ENCODE data around the gene TFCP2L1.

Gene TFCP2L1

GRCh38 chr2:121207494-121207893 is 77.5 kb downstream of the TFCP2L1 start:
- no peak overlapping the region for H3K4me3 ChIP-seq (replicated peaks in 1 of 2; ENCODE audit: low read depth in 2 of 2, low read length in 2 of 2)
- DNase-seq (ENCODE audit: low read depth in 2 of 2): no peak
- TF ChIP-seq CTCF (IDR thresholded peaks at IDR 0.05; ENCODE audit: low read depth, low read length): no peak

- no peak overlapping the region for H3K4me3 ChIP-seq (replicated peaks in 1 of 2; ENCODE audit: low read depth in 2 of 2, low read length in 2 of 2)
- DNase-seq (ENCODE audit: low read depth in 2 of 2): no peak
- no peak for TF ChIP-seq CTCF (IDR thresholded peaks at IDR 0.05; ENCODE audit: low read depth, low read length)
Measured at GRCh38 chr2:121205321-121205942, 79.6 kb downstream of the TFCP2L1 start.

- no peak for DNase-seq (ENCODE audit: low read depth in 2 of 2)
- TF ChIP-seq CTCF (IDR thresholded peaks at IDR 0.05; ENCODE audit: low read depth, low read length): no peak
- no peak overlapping the region for H3K4me3 ChIP-seq (replicated peaks in 1 of 2; ENCODE audit: low read depth in 2 of 2, low read length in 2 of 2)
Measured at GRCh38 chr2:121203591-121204249, 81.3 kb downstream of the TFCP2L1 start.

- TF ChIP-seq CTCF (IDR thresholded peaks at IDR 0.05; ENCODE audit: low read depth, low read length): no peak
- no peak overlapping the region for H3K4me3 ChIP-seq (replicated peaks in 1 of 2; ENCODE audit: low read depth in 2 of 2, low read length in 2 of 2)
- DNase-seq (ENCODE audit: low read depth in 2 of 2): no peak
Measured at GRCh38 chr2:121202541-121203310, 82.3 kb downstream of the TFCP2L1 start.

- no peak overlapping the region for H3K4me3 ChIP-seq (replicated peaks in 1 of 2; ENCODE audit: low read depth in 2 of 2, low read length in 2 of 2)
- DNase-seq (ENCODE audit: low read depth in 2 of 2): no peak
- TF ChIP-seq CTCF (IDR thresholded peaks at IDR 0.05; ENCODE audit: low read depth, low read length): no peak
Measured at GRCh38 chr2:121201796-121202195, 83.2 kb downstream of the TFCP2L1 start.

GRCh38 chr2:121200419-121201315 is 84.3 kb downstream of the TFCP2L1 start:
- H3K4me3 ChIP-seq (replicated peaks in 1 of 2; ENCODE audit: low read depth in 2 of 2, low read length in 2 of 2): no peak overlapping the region
- DNase-seq (ENCODE audit: low read depth in 2 of 2): peak in 1 of 2 donors; percentile 7
- TF ChIP-seq CTCF (IDR thresholded peaks at IDR 0.05; ENCODE audit: low read depth, low read length): no peak
